Keratinocyte (primary cell): ENCODE results near the gene DENND1A. TPM values are rescaled to one million over a fixed set of nuclear protein-coding genes. Genes with fewer than 3 reads are reported as not detected.

Experiments
- DNase-seq: peaks from one replicate; pipeline ENCODE4 v3.0.0-alpha.2; 2011; ENCODE audit warnings: low read depth, missing footprints, low spot score
- FAIRE-seq: peaks from 2 replicates; lab custom pipeline; 2011; peaks lifted over from hg19 to GRCh38; lab: Jason Lieb, UNC
- H2AFZ ChIP-seq: 2 replicates; pipeline ENCODE4 v1.6.0; 2012; ENCODE audit warnings: low read length, control low read depth, inconsistent platforms; ENCODE audit not compliant: control insufficient read depth
- H3K27ac ChIP-seq: 2 replicates; pipeline ENCODE4 v1.5.1; 2011; ENCODE audit warnings: low read length; ENCODE audit not compliant: control insufficient read depth, insufficient read depth
- H3K27me3 ChIP-seq: 3 replicates; pipeline ENCODE4 v1.6.0; 2011; ENCODE audit warnings: low read length; ENCODE audit not compliant: control insufficient read depth, insufficient read depth; ENCODE audit errors: extremely low read depth
- H3K36me3 ChIP-seq, 2 experiments: 2 replicates in 1 of 2; 3 replicates in 1 of 2; pipeline ENCODE4 v1.5.1; 2011; ENCODE audit warnings: low read length in 2 of 2, mild to moderate bottlenecking in 1 of 2; ENCODE audit not compliant: control insufficient read depth in 2 of 2, insufficient read depth in 2 of 2; ENCODE audit errors: extremely low read depth in 1 of 2
- H3K4me1 ChIP-seq: 3 replicates; pipeline ENCODE4 v1.5.1; 2011; ENCODE audit warnings: low read length; ENCODE audit not compliant: control insufficient read depth, insufficient read depth; ENCODE audit errors: extremely low read depth
- H3K4me2 ChIP-seq: 3 replicates; pipeline ENCODE4 v1.6.0; 2011; ENCODE audit warnings: low read depth, low read length; ENCODE audit not compliant: control insufficient read depth, insufficient read depth; ENCODE audit errors: extremely low read depth
- H3K4me3 ChIP-seq, 3 experiments: fragments of 200-600 bp in 1 of 3; sonication (generic) in 1 of 3; 2 replicates in 2 of 3; 3 replicates in 1 of 3; pipeline ENCODE4 v1.5.1; 2011 to 2016; ENCODE audit warnings: low read length in 3 of 3, mild to moderate bottlenecking in 3 of 3, control low read depth in 2 of 3, inconsistent platforms in 1 of 3, low read depth in 1 of 3, mixed read lengths in 1 of 3, mixed run types in 1 of 3, moderate library complexity in 1 of 3; ENCODE audit not compliant: control insufficient read depth in 2 of 3, insufficient read depth in 2 of 3; ENCODE audit errors: extremely low read depth in 1 of 3
- H3K79me2 ChIP-seq: 2 replicates; pipeline ENCODE4 v1.6.0; 2012; ENCODE audit warnings: low read length; ENCODE audit not compliant: control insufficient read depth, insufficient read depth
- H3K9ac ChIP-seq: 3 replicates; pipeline ENCODE4 v1.6.0; 2011; ENCODE audit warnings: low read length; ENCODE audit not compliant: control insufficient read depth, insufficient read depth; ENCODE audit errors: extremely low read depth
- H3K9me1 ChIP-seq: 3 replicates; pipeline ENCODE4 v1.6.0; 2011; ENCODE audit warnings: low read length; ENCODE audit not compliant: control insufficient read depth, insufficient read depth; ENCODE audit errors: extremely low read depth
- H3K9me3 ChIP-seq: 2 replicates; pipeline ENCODE4 v1.5.1; 2012; ENCODE audit warnings: low read depth, low read length; ENCODE audit not compliant: control insufficient read depth
- H4K20me1 ChIP-seq: 3 replicates; pipeline ENCODE4 v1.6.0; 2011; ENCODE audit warnings: low read length; ENCODE audit not compliant: control insufficient read depth, insufficient read depth; ENCODE audit errors: extremely low read depth
- EZH2 ChIP-seq: IDR thresholded peaks from one replicate; pipeline ENCODE4 v1.6.1; 2012; ENCODE audit warnings: inconsistent platforms, mild to moderate bottlenecking, low read length, moderate library complexity
- dilution Hi-C: fragments of 300-500 bp; cut with MboI; formaldehyde crosslinking; loops from one replicate; pipeline ENCODE4 v1.7.0; 2020; ENCODE audit warnings: low sequenced_read_pairs; ENCODE audit not compliant: extremely low pct_ligation_motif_present
- polyA plus RNA-seq, 5 experiments: library from polyadenylated mRNA; depleted of rRNA in 3 of 5; stranded (reverse) in 3 of 5; stranded (forward) in 1 of 5; unstranded in 1 of 5; fragments of >200 nt; gene quantifications; 1 replicate in 1 of 5; 2 replicates in 3 of 5; 3 replicates in 1 of 5; pipeline versions ENCODE4 v1.2.1 to v1.2.3, GENCODE V29; 2011 to 2012; ENCODE audit warnings: missing spikeins in 2 of 5, low read depth in 1 of 5, low replicate concordance in 1 of 5
- TF ChIP-seq, protein P1 (sequence below), 3 experiments: IDR thresholded peaks in 1 of 3; conservative IDR thresholded peaks in 1 of 3; optimal IDR thresholded peaks in 1 of 3; 2 replicates in 2 of 3; 3 replicates in 1 of 3; pipeline versions ENCODE3 to v1.5.1; 2011; ENCODE audit warnings: low read length in 3 of 3, mild to moderate bottlenecking in 3 of 3, moderate library complexity in 2 of 3, control low read depth in 1 of 3, inconsistent platforms in 1 of 3; ENCODE audit not compliant: insufficient read depth in 2 of 3; ENCODE audit errors: extremely low read depth in 1 of 3

Gene DENND1A
- polyA plus RNA-seq, 1 donor (not counting 4 experiments of a cell fraction or from before 2014, with no cell fraction given): 13.0 TPM

DNA sequence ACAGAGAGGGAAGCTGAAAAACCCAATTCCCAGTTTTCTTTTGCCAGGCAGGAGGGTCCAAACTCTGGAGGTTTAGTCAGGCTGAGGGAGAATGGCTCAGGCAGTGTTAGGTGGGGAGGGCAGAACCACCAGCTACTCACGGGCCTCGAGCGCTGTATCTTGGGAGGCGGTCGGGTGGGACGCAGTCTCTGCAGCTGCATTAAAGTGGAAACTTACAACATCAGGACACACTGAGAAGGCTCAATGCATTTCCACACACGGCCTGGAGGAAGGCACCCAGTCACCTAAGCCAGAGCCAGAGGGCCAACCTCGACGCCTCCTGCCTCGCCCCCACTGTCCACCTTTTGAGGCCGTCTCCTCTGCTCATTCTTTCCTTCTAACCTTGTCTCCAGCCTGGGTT lies 518.3 kb downstream of the DENND1A start:
- Histone ChIP-seq H2AFZ (no peak overlapping the region), H3K9ac (no peak overlapping the region), H3K27me3 (no peaks in the 10 kb centered on the region), H3K4me3 (no peak overlapping the region), H3K9me3 (no peaks in the 10 kb centered on the region), H3K27ac (no peak overlapping the region), H4K20me1 (no peaks in the 10 kb centered on the region), H3K79me2 (no peaks in the 10 kb centered on the region), H3K4me1 (no peaks in the 10 kb centered on the region), H3K4me2 (no peak overlapping the region), H3K9me1 (no peaks in the 10 kb centered on the region), H3K36me3 (no peaks in the 10 kb centered on the region)
- no peak for FAIRE-seq
- dilution Hi-C loops: no loop called here
- no peak for DNase-seq
- TF ChIP-seq, protein P1, sequence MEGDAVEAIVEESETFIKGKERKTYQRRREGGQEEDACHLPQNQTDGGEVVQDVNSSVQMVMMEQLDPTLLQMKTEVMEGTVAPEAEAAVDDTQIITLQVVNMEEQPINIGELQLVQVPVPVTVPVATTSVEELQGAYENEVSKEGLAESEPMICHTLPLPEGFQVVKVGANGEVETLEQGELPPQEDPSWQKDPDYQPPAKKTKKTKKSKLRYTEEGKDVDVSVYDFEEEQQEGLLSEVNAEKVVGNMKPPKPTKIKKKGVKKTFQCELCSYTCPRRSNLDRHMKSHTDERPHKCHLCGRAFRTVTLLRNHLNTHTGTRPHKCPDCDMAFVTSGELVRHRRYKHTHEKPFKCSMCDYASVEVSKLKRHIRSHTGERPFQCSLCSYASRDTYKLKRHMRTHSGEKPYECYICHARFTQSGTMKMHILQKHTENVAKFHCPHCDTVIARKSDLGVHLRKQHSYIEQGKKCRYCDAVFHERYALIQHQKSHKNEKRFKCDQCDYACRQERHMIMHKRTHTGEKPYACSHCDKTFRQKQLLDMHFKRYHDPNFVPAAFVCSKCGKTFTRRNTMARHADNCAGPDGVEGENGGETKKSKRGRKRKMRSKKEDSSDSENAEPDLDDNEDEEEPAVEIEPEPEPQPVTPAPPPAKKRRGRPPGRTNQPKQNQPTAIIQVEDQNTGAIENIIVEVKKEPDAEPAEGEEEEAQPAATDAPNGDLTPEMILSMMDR (optimal IDR thresholded peaks at IDR 0.05 in 1 of 3, IDR thresholded peaks at IDR 0.05 in 1 of 3, conservative IDR thresholded peaks at IDR 0.05 in 1 of 3; ENCODE audit: extremely low read depth in 1 of 3, insufficient read depth in 2 of 3, low read length in 3 of 3): no peak
- no peak for TF ChIP-seq EZH2

GRCh38 chr9:123411191-123411590 lies 518.7 kb downstream of the DENND1A start:
- Histone ChIP-seq H3K9ac (no peak overlapping the region), H3K9me1 (no peaks in the 10 kb centered on the region), H3K79me2 (no peaks in the 10 kb centered on the region), H3K4me2 (no peak overlapping the region), H2AFZ (no peak overlapping the region), H3K27me3 (no peaks in the 10 kb centered on the region), H3K9me3 (no peaks in the 10 kb centered on the region), H3K36me3 (no peaks in the 10 kb centered on the region), H4K20me1 (no peaks in the 10 kb centered on the region), H3K27ac (no peak overlapping the region), H3K4me1 (peaks cover 1% of the 10 kb centered on the region), H3K4me3 (no peak overlapping the region)
- dilution Hi-C loops: no loop called here
- no peak for TF ChIP-seq EZH2
- TF ChIP-seq, protein P1 (optimal IDR thresholded peaks at IDR 0.05 in 1 of 3, IDR thresholded peaks at IDR 0.05 in 1 of 3, conservative IDR thresholded peaks at IDR 0.05 in 1 of 3; ENCODE audit: extremely low read depth in 1 of 3, insufficient read depth in 2 of 3, low read length in 3 of 3): no peak
- DNase-seq (no peak), FAIRE-seq (no peak)
